HepG2 (cell line): Measurements from ENCODE around the gene COPS7A. TPM values are rescaled to one million over a fixed set of nuclear protein-coding genes. Genes with fewer than 3 reads are reported as not detected.

Experiments used
- ATAC-seq: fragments of 200-7000 bp; cut with Tn5 transposase; 3 replicates; pipeline ENCODE4 v1.9.1; 2020; ENCODE audit warnings: mild to moderate bottlenecking, moderate library complexity
- BruUV-seq: library from RNA; stranded (reverse); fragments of 400-500 nt; replicated peaks from 2 replicates; lab custom pipeline; 2021; lab: Mats Ljungman, UMichigan
- CTCF ChIA-PET: fragments of 300-600 bp; formaldehyde crosslinking; extraction: SDS; loops from one replicate; lab custom pipeline; 2021; ENCODE audit warnings: low total read pairs, inconsistent platforms, low intra/inter-chr PET ratio; lab: Yijun Ruan, JAX
- POLR2A ChIA-PET: fragments of 350-600 bp; sonication (Branson Sonifier 250); formaldehyde crosslinking; loops from one replicate; lab custom pipeline; 2020; ENCODE audit warnings: antibody characterized with exemption, inconsistent platforms; lab: Yijun Ruan, JAX
- DNase-seq: peaks from one replicate; pipeline ENCODE4 v3.0.0-alpha.2; 2015; ENCODE audit warnings: low spot score
- FAIRE-seq: peaks from 3 replicates; lab custom pipeline; 2011; peaks lifted over from hg19 to GRCh38; lab: Jason Lieb, UNC
- H2AFZ ChIP-seq: one replicate; pipeline ENCODE4 v1.6.1; 2011; ENCODE audit warnings: low read length, inconsistent platforms
- H3K27ac ChIP-seq: fragments of 300-600 bp; 3 replicates; pipeline ENCODE4 v1.8.0; 2011; ENCODE audit warnings: mixed run types, mild to moderate bottlenecking, mixed read lengths, low read length, inconsistent platforms; ENCODE audit not compliant: insufficient read depth; ENCODE audit errors: extremely low read length
- H3K27me3 ChIP-seq, 2 experiments: fragments of 200-600 bp in 1 of 2; 2 replicates in 1 of 2; 3 replicates in 1 of 2; pipeline versions ENCODE4 v1.6.0 to v1.8.0; 2011; ENCODE audit warnings: low read length in 2 of 2, mild to moderate bottlenecking in 2 of 2, moderate library complexity in 2 of 2, inconsistent platforms in 1 of 2; ENCODE audit not compliant: insufficient read depth in 2 of 2, control insufficient read depth in 1 of 2
- H3K36me3 ChIP-seq, 2 experiments: fragments of 200-600 bp in 1 of 2; replicated peaks in 1 of 2; 2 replicates in 1 of 2; 3 replicates in 1 of 2; pipeline versions ENCODE4 v1.5.1 to v1.8.0; 2011; ENCODE audit warnings: low read length in 2 of 2, inconsistent platforms in 1 of 2; ENCODE audit not compliant: insufficient read depth in 2 of 2, control insufficient read depth in 1 of 2
- H3K4me1 ChIP-seq: 2 replicates; pipeline ENCODE4 v1.5.1; 2012; ENCODE audit warnings: low read length, inconsistent platforms; ENCODE audit not compliant: insufficient read depth
- H3K4me2 ChIP-seq: 2 replicates; pipeline ENCODE4 v1.6.0; 2011; ENCODE audit warnings: low read depth, low read length, inconsistent platforms
- H3K4me3 ChIP-seq, 3 experiments: fragments of 200-600 bp in 1 of 3; sonication (generic), shearing (Covaris generic) in 1 of 3; replicated peaks in 1 of 3; 2 replicates each; pipeline ENCODE4 v1.5.1; 2011 to 2016; ENCODE audit warnings: low read length in 3 of 3, inconsistent platforms in 2 of 3, low read depth in 2 of 3, mild to moderate bottlenecking in 2 of 3, control low read depth in 1 of 3, mixed read lengths in 1 of 3; ENCODE audit not compliant: insufficient read depth in 1 of 3
- H3K79me2 ChIP-seq: one replicate; pipeline ENCODE4 v1.6.1; 2011; ENCODE audit warnings: low read length, inconsistent platforms; ENCODE audit not compliant: insufficient read depth
- H3K9ac ChIP-seq: 2 replicates; pipeline ENCODE4 v1.6.0; 2011; ENCODE audit warnings: mild to moderate bottlenecking, low read depth, low read length, inconsistent platforms; ENCODE audit not compliant: insufficient read depth
- H3K9me3 ChIP-seq: 2 replicates; pipeline ENCODE4 v1.5.1; 2012; ENCODE audit warnings: mild to moderate bottlenecking, low read length
- H4K20me1 ChIP-seq: 2 replicates; pipeline ENCODE4 v1.6.0; 2011; ENCODE audit warnings: inconsistent platforms, mild to moderate bottlenecking, low read length, moderate library complexity; ENCODE audit not compliant: insufficient read depth
- EP300 ChIP-seq, 3 experiments: sonication (generic) in 1 of 3; formaldehyde crosslinking in 1 of 3; IDR thresholded peaks; 2 replicates each; pipeline versions ENCODE4 v1.5.1 to v1.6.1; 2011 to 2020; ENCODE audit warnings: low read depth in 2 of 3, low read length in 2 of 3, borderline replicate concordance in 1 of 3, improper control_type of control experiment in 1 of 3, mild to moderate bottlenecking in 1 of 3, missing genetic modification reagents in 1 of 3, moderate library complexity in 1 of 3
- FUBP1 ChIP-seq: sonication (generic); formaldehyde crosslinking; IDR thresholded peaks from 2 replicates; pipeline ENCODE4 v1.5.1; 2020; ENCODE audit warnings: missing genetic modification reagents, mild to moderate bottlenecking, borderline replicate concordance
- MAF1 ChIP-seq: sonication (generic); formaldehyde crosslinking; IDR thresholded peaks from 2 replicates; pipeline ENCODE4 v1.5.0; 2020; ENCODE audit warnings: missing genetic modification reagents, borderline replicate concordance
- MTF1 ChIP-seq: sonication (generic); formaldehyde crosslinking; IDR thresholded peaks from 2 replicates; pipeline ENCODE4 v1.5.0; 2020; ENCODE audit warnings: missing genetic modification reagents
- MXI1 ChIP-seq: IDR thresholded peaks from 3 replicates; pipeline ENCODE4 v1.6.1; 2012; ENCODE audit warnings: low read depth, low read length, inconsistent platforms, borderline replicate concordance
- NFE2L1 ChIP-seq: sonication (generic); formaldehyde crosslinking; IDR thresholded peaks from 2 replicates; pipeline ENCODE4 v1.4.0; 2020; ENCODE audit warnings: missing genetic modification reagents, mild to moderate bottlenecking, borderline replicate concordance
- RORA ChIP-seq: sonication (generic); formaldehyde crosslinking; IDR thresholded peaks from 2 replicates; pipeline ENCODE4 v1.5.0; 2020; ENCODE audit warnings: mild to moderate bottlenecking, missing genetic modification reagents, moderate library complexity
- SRF ChIP-seq: IDR thresholded peaks from 2 replicates; pipeline ENCODE4 v1.6.1; 2011; ENCODE audit warnings: mild to moderate bottlenecking, low read depth, low read length, moderate library complexity
- ZNF224 ChIP-seq: sonication (generic); formaldehyde crosslinking; IDR thresholded peaks from 2 replicates; pipeline ENCODE4 v1.5.0; 2020; ENCODE audit warnings: mild to moderate bottlenecking, missing genetic modification reagents
- ZNF569 ChIP-seq: sonication (generic); formaldehyde crosslinking; IDR thresholded peaks from 2 replicates; pipeline ENCODE4 v1.5.0; 2020; ENCODE audit warnings: mild to moderate bottlenecking, missing genetic modification reagents, moderate library complexity, borderline replicate concordance
- WGBS: methylation state at CpG from one replicate; pipeline ENCODE4 v1.1.6; 2017; ENCODE audit warnings: low lambda C conversion rate; 5-methylcytosine and 5-hydroxymethylcytosine counted together
- in situ Hi-C: cut with HindIII; loops from 2 replicates; pipeline ENCODE4 v1.10.0; 2017; ENCODE audit warnings: low pct_unique_long_range_greater_than_20kb; ENCODE audit not compliant: extremely low pct_ligation_motif_present
- intact Hi-C: fragments of 100-400 bp; cut with micrococcal nuclease; formaldehyde crosslinking; loops from one replicate; pipeline ENCODE4 v1.10.0; 2022; ENCODE audit not compliant: unreplicated experiment
- polyA plus RNA-seq, 8 experiments: library from polyadenylated mRNA; depleted of rRNA in 3 of 8; stranded (reverse) in 7 of 8; unstranded in 1 of 8; fragments of >200 nt; fragmentation: Illumina TruSeq in 4 of 8; extraction: Trizol in 4 of 8; gene quantifications; 2 replicates each; pipeline versions ENCODE4 v1.2.1 to v1.2.3, GENCODE V29; 2011 to 2016; ENCODE audit warnings: low read depth in 4 of 8, missing spikeins in 1 of 8, mixed read lengths in 1 of 8; ENCODE audit not compliant: insufficient read depth in 1 of 8
- total RNA-seq, 5 experiments: library from RNA; depleted of rRNA; stranded (reverse); fragments of >200 nt; fragmentation: Illumina TruSeq; extraction: Trizol; gene quantifications; 2 replicates each; pipeline ENCODE4 v1.2.3, GENCODE V29; 2016; ENCODE audit warnings: low read depth in 1 of 5
- TF ChIP-seq, protein P1 (sequence below): sonication (generic); formaldehyde crosslinking; conservative IDR thresholded peaks from 2 replicates; pipeline ENCODE4 v1.4.0; 2020; ENCODE audit warnings: missing genetic modification reagents
- TF ChIP-seq, protein P2 (sequence below): IDR thresholded peaks from 2 replicates; pipeline ENCODE4 v1.6.1; 2016; ENCODE audit warnings: missing genetic modification reagents, missing compliant biosample characterization
- TF ChIP-seq, protein P3 (sequence below): sonication (generic); formaldehyde crosslinking; IDR thresholded peaks from 2 replicates; pipeline ENCODE4 v1.4.0; 2020; ENCODE audit warnings: missing genetic modification reagents

The COPS7A gene
- total and polyA plus RNA-seq, 2 of the 13 experiments (the other 11 are each of a cell fraction or from before 2014, with no cell fraction given): 40.0 to 73.6 TPM

GRCh38 chr12:6763380-6763779, 39.5 kb downstream of the COPS7A start (continued):
- TF ChIP-seq, protein P1, sequence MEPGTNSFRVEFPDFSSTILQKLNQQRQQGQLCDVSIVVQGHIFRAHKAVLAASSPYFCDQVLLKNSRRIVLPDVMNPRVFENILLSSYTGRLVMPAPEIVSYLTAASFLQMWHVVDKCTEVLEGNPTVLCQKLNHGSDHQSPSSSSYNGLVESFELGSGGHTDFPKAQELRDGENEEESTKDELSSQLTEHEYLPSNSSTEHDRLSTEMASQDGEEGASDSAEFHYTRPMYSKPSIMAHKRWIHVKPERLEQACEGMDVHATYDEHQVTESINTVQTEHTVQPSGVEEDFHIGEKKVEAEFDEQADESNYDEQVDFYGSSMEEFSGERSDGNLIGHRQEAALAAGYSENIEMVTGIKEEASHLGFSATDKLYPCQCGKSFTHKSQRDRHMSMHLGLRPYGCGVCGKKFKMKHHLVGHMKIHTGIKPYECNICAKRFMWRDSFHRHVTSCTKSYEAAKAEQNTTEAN (CRISPR knock-in tag): no peak
- no peak for TF ChIP-seq MTF1 (CRISPR knock-in tag)

DNA sequence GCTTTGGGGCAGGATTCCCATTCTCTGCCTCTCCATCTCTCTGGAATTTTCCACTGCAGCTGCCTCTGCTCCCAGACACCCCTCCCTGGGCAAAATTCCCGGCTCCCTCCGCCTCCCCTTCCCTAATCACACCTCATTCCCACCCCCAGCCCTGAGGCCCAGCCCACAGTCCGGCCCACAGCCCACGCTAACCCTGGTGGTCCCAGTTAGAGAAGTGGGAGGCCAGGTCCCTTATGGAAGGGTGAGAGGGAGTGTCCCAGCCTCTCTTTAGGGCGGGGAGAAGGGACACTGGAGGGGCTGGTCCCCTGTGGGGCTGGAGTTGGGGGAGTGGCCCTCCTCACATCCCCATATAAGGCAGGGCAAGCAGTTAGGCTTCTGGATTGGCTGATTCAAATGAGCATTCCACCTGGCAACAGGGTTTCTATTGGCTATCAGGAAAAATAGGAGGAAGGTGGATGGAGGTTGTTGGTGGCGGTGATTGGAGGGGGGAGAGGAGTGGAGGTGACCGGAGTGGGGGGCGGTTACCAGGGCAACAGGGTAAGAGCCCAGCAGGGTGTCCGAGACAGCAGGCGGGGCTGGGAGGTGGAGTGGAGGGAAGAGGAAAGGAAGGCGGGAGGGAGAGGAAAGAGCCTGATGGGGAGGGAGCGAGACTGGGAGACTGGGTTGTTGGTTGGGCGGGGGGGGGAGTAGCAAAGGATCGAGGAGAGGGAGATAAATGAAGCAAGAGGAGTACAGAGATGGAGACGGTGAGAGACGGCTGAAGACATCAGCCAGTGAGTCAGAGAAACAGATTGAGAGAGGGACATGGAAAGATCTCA, 40.4 kb downstream of the COPS7A start:
- peaks cover 20% of the 10 kb centered on the region for H3K79me2 ChIP-seq
- H3K27me3 ChIP-seq: no peaks in the 10 kb centered on the region
- 0 out of 2 replicates have a peak, but pooled peaks cover 6% of the 10 kb centered on the region for H4K20me1 ChIP-seq
- BruUV-seq: no TSS peak
- peaks cover 77% of the 10 kb centered on the region for H3K4me1 ChIP-seq
- WGBS: 3% methylated on average over 16 of the region's 16 CpGs
- in situ Hi-C loops: no loop called here
- peak overlapping the region; percentile 41 to 72 (median 51) for H3K4me3 ChIP-seq
- peak; percentile 82 for ATAC-seq
- peak overlapping the region; percentile 62 for H3K9ac ChIP-seq
- peak; percentile 95 for DNase-seq
- H2AFZ ChIP-seq: no peak overlapping the region
- POLR2A ChIA-PET: interaction anchor here (0.6 to 8.3 kb wide), 3 partner anchors 11 to 39 kb away, joined by 3 to 162 read pairs (median 11); partner anchors contain the start of gene MLF2
- CTCF ChIA-PET: no interaction called here
- no peaks in the 10 kb centered on the region for H3K36me3 ChIP-seq
- FAIRE-seq: peak; percentile 95
- no peaks in the 10 kb centered on the region for H3K9me3 ChIP-seq
- H3K4me2 ChIP-seq: peak overlapping the region; percentile 80
- intact Hi-C loops: loop anchor here (1.0 kb wide), 1 partner anchor 11 kb away; the partner anchor contains the start of gene MLF2
- peak overlapping the region; percentile 54 for H3K27ac ChIP-seq
- no peak for TF ChIP-seq RORA
- TF ChIP-seq ZNF224: no peak
- TF ChIP-seq, protein P2, sequence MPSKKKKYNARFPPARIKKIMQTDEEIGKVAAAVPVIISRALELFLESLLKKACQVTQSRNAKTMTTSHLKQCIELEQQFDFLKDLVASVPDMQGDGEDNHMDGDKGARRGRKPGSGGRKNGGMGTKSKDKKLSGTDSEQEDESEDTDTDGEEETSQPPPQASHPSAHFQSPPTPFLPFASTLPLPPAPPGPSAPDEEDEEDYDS (CRISPR knock-in tag): peak; percentile 48; the same call in 1 of the 2 replicates
- peak; percentile 58; the same call in 1 of the 3 replicates for TF ChIP-seq MXI1
- no peak for TF ChIP-seq ZNF569 (CRISPR knock-in tag)
- TF ChIP-seq FUBP1: no peak
- TF ChIP-seq, protein P3, sequence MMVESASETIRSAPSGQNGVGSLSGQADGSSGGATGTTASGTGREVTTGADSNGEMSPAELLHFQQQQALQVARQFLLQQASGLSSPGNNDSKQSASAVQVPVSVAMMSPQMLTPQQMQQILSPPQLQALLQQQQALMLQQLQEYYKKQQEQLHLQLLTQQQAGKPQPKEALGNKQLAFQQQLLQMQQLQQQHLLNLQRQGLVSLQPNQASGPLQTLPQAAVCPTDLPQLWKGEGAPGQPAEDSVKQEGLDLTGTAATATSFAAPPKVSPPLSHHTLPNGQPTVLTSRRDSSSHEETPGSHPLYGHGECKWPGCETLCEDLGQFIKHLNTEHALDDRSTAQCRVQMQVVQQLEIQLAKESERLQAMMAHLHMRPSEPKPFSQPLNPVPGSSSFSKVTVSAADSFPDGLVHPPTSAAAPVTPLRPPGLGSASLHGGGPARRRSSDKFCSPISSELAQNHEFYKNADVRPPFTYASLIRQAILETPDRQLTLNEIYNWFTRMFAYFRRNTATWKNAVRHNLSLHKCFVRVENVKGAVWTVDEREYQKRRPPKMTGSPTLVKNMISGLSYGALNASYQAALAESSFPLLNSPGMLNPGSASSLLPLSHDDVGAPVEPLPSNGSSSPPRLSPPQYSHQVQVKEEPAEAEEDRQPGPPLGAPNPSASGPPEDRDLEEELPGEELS: no peak
- peak; percentile 100 for TF ChIP-seq SRF
- no peak for TF ChIP-seq NFE2L1
- peak in 1 of 2 experiments; percentile 82; a peak in 2 of 4 replicates for TF ChIP-seq EP300 (IDR thresholded peaks at IDR 0.05; ENCODE audit: low read depth in 2 of 2, low read length in 2 of 2)
- no peak for TF ChIP-seq EP300 (CRISPR knock-in tag; IDR thresholded peaks at IDR 0.05; ENCODE audit: borderline replicate concordance)
- TF ChIP-seq MAF1 (CRISPR knock-in tag): no peak
